Activated CD8-positive, alpha-beta T cell treated with anti-CD3 and anti-CD28 coated beads for 36 hours (primary cell): Measurements from ENCODE around the gene TXNDC15. TPM values are rescaled to one million over a fixed set of nuclear protein-coding genes. Genes with fewer than 3 reads are reported as not detected.

Experiments used
- ATAC-seq: fragments of 200-7000 bp; cut with Tn5 transposase; one replicate; pipeline ENCODE4 v1.10.0; 2021; ENCODE audit warnings: mild to moderate bottlenecking, moderate library complexity
- CTCF ChIA-PET: fragments of 350-600 bp; sonication (Branson Sonifier 250); formaldehyde crosslinking; loops from one replicate; lab custom pipeline; 2021; ENCODE audit warnings: antibody characterized with exemption; lab: Charles Lee
- POLR2A ChIA-PET: fragments of 350-600 bp; sonication (Branson Sonifier 250); formaldehyde crosslinking; loops from one replicate; lab custom pipeline; 2021; ENCODE audit warnings: antibody characterized with exemption; lab: Charles Lee
- DNase-seq: peaks from one replicate; pipeline ENCODE4 v3.0.0-alpha.2; 2020
- H3K27ac Mint-ChIP-seq: one replicate; pipeline ENCODE4 v1.8.0; 2021; ENCODE audit warnings: mild to moderate bottlenecking, mixed read lengths
- H3K27me3 Mint-ChIP-seq: one replicate; pipeline ENCODE4 v1.8.0; 2021; ENCODE audit warnings: mixed read lengths
- H3K36me3 Mint-ChIP-seq: one replicate; pipeline ENCODE4 v1.8.0; 2021; ENCODE audit warnings: low read depth, mixed read lengths
- H3K4me1 Mint-ChIP-seq: one replicate; pipeline ENCODE4 v1.8.0; 2021; ENCODE audit warnings: low read depth, mixed read lengths
- H3K4me3 Mint-ChIP-seq: one replicate; pipeline ENCODE4 v1.8.0; 2021; ENCODE audit warnings: mild to moderate bottlenecking, moderate library complexity, mixed read lengths
- H3K9me3 Mint-ChIP-seq: one replicate; pipeline ENCODE4 v1.8.0; 2021; ENCODE audit warnings: mixed read lengths
- intact Hi-C: fragments of 100-400 bp; cut with micrococcal nuclease; formaldehyde crosslinking; loops from one replicate; pipeline ENCODE4 v1.10.0; 2022
- total RNA-seq, 2 experiments: library from RNA; stranded (reverse); gene quantifications; one replicate each; pipeline ENCODE4 v1.2.3, GENCODE V29; 2021
- TF ChIP-seq, protein P1 (sequence below): fragments of 200-600 bp; IDR thresholded peaks from one replicate; pipeline ENCODE4 v1.8.0; 2022; ENCODE audit warnings: antibody characterized with exemption, mild to moderate bottlenecking

Gene TXNDC15
- total RNA-seq, 2 experiments from 2014 or later, result 17.1 to 26.7 TPM

DNA sequence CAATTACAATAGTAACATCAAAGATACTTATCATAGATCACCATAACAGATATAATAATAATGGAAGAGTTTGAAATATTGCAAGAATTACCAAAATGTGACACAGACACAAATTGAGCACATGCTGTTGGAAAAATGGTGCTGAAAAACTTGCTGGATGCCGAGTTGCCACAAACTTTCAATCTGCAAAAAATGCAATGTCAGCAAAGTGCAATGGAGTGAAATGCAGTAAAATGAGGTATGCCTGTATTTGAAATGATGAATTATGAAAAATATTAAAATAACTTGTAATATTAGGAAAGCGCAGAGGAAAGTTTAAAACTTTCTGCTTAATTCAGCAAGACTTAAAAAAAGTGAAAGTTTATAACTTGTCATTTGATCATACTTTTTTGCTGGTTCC lies 18.8 kb downstream of the TXNDC15 start:
- TF ChIP-seq, protein P1, sequence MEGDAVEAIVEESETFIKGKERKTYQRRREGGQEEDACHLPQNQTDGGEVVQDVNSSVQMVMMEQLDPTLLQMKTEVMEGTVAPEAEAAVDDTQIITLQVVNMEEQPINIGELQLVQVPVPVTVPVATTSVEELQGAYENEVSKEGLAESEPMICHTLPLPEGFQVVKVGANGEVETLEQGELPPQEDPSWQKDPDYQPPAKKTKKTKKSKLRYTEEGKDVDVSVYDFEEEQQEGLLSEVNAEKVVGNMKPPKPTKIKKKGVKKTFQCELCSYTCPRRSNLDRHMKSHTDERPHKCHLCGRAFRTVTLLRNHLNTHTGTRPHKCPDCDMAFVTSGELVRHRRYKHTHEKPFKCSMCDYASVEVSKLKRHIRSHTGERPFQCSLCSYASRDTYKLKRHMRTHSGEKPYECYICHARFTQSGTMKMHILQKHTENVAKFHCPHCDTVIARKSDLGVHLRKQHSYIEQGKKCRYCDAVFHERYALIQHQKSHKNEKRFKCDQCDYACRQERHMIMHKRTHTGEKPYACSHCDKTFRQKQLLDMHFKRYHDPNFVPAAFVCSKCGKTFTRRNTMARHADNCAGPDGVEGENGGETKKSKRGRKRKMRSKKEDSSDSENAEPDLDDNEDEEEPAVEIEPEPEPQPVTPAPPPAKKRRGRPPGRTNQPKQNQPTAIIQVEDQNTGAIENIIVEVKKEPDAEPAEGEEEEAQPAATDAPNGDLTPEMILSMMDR, result no peak
- no peaks in the 10 kb centered on the region for H3K9me3 Mint-ChIP-seq
- peaks cover 24% of the 10 kb centered on the region for H3K36me3 Mint-ChIP-seq
- DNase-seq, result no peak
- intact Hi-C loops, result no loop called here
- no peak for ATAC-seq
- H3K4me1 Mint-ChIP-seq, result peaks cover 2% of the 10 kb centered on the region
- ChIA-PET POLR2A (interaction anchor here (1.9 kb wide), 1 partner anchor 12 kb away, joined by 9 read pairs; the partner anchor contains the start of gene PCBD2), CTCF (interaction anchor here (1.4 kb wide), 2 partner anchors 12 kb away, joined by 5 to 7 read pairs; partner anchors contain the start of gene PCBD2)
- no peak overlapping the region for H3K4me3 Mint-ChIP-seq
- H3K27me3 Mint-ChIP-seq, result no peaks in the 10 kb centered on the region
- no peak overlapping the region for H3K27ac Mint-ChIP-seq

DNA sequence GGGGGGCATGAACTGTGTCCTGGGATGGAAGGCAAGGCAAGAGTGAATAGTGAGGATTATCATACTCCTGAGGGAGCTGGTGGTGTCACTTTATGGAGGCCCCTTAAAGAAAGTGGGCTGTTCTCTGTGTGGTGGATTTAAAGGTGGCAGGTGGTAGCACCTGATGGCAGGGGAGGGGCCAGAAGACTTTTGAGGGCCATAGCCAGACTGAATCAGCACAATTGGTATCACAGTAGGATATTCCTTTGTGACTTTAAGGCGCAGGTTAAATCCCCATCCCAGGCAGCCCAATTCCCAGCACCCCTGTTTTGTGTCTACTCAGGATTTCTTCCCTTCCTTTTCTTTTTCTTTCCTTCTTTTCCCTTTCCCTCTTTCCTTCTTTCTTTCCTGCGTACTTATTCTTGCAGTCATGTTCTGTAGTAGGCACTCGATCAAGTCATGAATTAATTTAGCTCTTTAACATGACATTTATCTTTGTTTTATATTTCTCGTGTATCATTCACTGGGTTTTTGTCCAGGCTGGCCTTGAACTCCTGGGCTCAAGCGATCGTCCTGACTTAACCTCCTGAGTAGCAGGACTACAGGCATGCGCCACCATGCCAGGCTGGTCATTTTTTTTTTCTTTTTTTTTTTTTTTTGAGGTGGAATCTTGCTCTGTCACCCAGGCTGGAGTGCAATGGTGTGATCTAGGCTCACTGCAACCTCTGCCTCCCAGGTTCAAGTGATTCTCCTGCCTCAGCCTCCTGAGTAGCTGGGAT lies 19.8 kb downstream of the TXNDC15 start:
- H3K9me3 Mint-ChIP-seq, result no peaks in the 10 kb centered on the region
- ChIA-PET CTCF (interaction anchor here (1.4 kb wide), 1 partner anchor 11 kb away, joined by 7 read pairs; the partner anchor contains the start of gene PCBD2), POLR2A (interaction anchor here (1.9 kb wide), 1 partner anchor 11 kb away, joined by 9 read pairs; the partner anchor contains the start of gene PCBD2)
- ATAC-seq (no peak), DNase-seq (no peak)
- H3K4me3 Mint-ChIP-seq, result no peak overlapping the region
- TF ChIP-seq, protein P1, result no peak
- no peak overlapping the region for H3K27ac Mint-ChIP-seq
- intact Hi-C loops, result no loop called here
- H3K36me3 Mint-ChIP-seq, result peaks cover 22% of the 10 kb centered on the region
- H3K27me3 Mint-ChIP-seq, result no peaks in the 10 kb centered on the region
- H3K4me1 Mint-ChIP-seq, result peaks cover 2% of the 10 kb centered on the region

DNA sequence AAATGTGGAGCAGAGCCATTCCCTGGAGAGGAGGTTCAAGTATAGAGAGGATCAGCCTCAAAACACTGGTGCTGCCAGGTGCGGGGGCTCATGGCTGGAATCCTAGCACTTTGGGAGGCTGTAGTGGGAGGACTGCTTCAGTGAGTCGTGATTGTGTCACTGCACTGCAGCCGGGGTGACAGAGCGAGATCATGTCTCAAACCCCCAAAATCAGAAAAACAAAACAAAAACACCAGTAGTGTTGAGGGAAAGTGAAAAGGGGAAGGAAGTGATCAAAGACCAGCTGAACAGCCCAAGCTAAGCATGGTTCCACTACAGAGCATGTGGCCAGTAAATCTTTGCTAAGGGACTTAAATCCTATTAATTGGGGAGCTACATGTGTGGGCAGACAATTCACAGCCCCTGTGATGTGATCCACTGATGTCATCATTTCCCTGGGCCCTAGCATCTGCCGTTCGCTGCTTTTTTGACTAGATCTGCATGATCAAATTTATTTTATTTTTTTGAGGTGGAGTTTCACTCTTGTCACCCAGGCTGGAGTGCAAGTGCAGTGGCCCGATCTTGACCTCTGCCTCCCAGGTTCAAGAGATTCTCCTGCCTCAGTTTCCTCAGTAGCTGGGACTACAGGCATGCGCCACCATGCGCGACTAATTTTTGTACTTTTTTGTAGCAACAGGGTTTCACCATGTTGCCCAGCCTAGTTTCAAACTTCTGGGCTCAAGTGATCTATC lies 28.1 kb downstream of the TXNDC15 start:
- DNase-seq, result peak; percentile 12
- ChIA-PET POLR2A (interaction anchor here (0.5 to 1.3 kb wide), 5 partner anchors 29 to 60 kb away, joined by 3 to 5 read pairs (median 4); partner anchors contain the start of genes C5orf24 and TXNDC15), CTCF (interaction anchor here (1.4 to 1.7 kb wide), 2 partner anchors 29 to 57 kb away, joined by 4 read pairs; partner anchors contain the start of gene C5orf24)
- H3K4me1 Mint-ChIP-seq, result peaks cover 17% of the 10 kb centered on the region
- H3K27me3 Mint-ChIP-seq, result no peaks in the 10 kb centered on the region
- TF ChIP-seq, protein P1, result no peak
- no peak overlapping the region for H3K4me3 Mint-ChIP-seq
- no peaks in the 10 kb centered on the region for H3K9me3 Mint-ChIP-seq
- intact Hi-C loops, result loop anchor here (5.0 kb wide), 1 partner anchor 55 kb away; the partner anchor contains the start of gene C5orf24
- ATAC-seq, result no peak
- H3K27ac Mint-ChIP-seq, result peak overlapping the region; percentile 53
- peaks cover 5% of the 10 kb centered on the region for H3K36me3 Mint-ChIP-seq

DNA sequence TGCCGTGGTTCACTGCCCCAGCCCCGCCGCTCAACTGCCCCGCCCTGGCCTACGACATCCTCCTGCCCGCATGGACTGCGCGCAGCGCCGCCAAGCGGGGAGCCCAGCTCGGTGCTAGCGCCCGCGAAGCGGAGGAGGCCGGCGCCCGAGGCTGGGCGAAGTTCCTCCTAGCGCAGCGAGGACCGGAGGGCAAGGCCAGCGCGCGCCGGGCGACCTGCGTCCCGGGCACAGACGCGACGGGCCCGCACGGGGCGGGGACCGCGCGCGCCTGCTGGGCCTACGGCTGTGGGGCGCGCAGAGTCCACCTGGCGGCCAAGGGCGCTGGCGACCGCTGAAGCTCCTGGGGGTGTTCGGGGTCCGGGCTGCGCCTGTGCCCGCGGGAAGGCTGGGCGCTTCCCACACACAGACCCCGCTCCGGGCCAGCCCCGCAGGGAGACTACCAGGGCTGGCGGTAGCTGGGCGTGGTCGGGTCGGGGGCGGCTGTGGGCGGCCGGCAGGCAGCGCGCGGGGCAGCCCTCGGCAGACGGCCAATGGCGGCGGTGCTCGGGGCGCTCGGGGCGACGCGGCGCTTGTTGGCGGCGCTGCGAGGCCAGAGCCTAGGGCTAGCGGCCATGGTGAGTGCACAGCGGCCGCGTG lies 30.6 kb downstream of the TXNDC15 start, which contains the start of gene PCBD2:
TSS of gene PCBD2 (plus strand) at position 522 of the 636 bp plus-strand sequence. CDS start at position 531, 9 bp downstream.
- peak; percentile 90 for ATAC-seq
- H3K27ac Mint-ChIP-seq, result peak within 1 kb of the TSS; percentile 99
- TF ChIP-seq, protein P1, result peak; percentile 82

More for the DNA sequence above, 30.6 kb downstream of the TXNDC15 start, which contains the start of gene PCBD2:
- DNase-seq, result peak; percentile 94
- CTCF ChIA-PET, result interaction anchor here (0.7 to 6.5 kb wide), 27 partner anchors 9 to 600 kb away, joined by 3 to 53 read pairs (median 5); partner anchors contain the start of genes C5orf24, CAMLG, CDKN2AIPNL and SEC24A
- peaks cover 17% of the 10 kb centered on the region for H3K4me1 Mint-ChIP-seq
- H3K27me3 Mint-ChIP-seq, result no peaks in the 10 kb centered on the region
- POLR2A ChIA-PET, result interaction anchor here (0.6 to 3.4 kb wide), 28 partner anchors 10 to 678 kb away, joined by 3 to 41 read pairs (median 4); partner anchors contain the start of genes C5orf24, CAMLG, DDX46 and PPP2CA
- intact Hi-C loops, result loop anchor here (5.0 kb wide), 1 partner anchor 57 kb away; the partner anchor contains the start of gene C5orf24
- H3K36me3 Mint-ChIP-seq, result peaks cover 5% of the 10 kb centered on the region
- no peaks in the 10 kb centered on the region for H3K9me3 Mint-ChIP-seq
- H3K4me3 Mint-ChIP-seq, result peak within 1 kb of the TSS; percentile 92
